ENCODE data around the gene OR1L6. TPM values are rescaled to one million over a fixed set of nuclear protein-coding genes. Genes with fewer than 3 reads are reported as not detected.

OR1L6 gene
- total RNA-seq, 4 donors from 2014 or later, result not detected

DNA sequence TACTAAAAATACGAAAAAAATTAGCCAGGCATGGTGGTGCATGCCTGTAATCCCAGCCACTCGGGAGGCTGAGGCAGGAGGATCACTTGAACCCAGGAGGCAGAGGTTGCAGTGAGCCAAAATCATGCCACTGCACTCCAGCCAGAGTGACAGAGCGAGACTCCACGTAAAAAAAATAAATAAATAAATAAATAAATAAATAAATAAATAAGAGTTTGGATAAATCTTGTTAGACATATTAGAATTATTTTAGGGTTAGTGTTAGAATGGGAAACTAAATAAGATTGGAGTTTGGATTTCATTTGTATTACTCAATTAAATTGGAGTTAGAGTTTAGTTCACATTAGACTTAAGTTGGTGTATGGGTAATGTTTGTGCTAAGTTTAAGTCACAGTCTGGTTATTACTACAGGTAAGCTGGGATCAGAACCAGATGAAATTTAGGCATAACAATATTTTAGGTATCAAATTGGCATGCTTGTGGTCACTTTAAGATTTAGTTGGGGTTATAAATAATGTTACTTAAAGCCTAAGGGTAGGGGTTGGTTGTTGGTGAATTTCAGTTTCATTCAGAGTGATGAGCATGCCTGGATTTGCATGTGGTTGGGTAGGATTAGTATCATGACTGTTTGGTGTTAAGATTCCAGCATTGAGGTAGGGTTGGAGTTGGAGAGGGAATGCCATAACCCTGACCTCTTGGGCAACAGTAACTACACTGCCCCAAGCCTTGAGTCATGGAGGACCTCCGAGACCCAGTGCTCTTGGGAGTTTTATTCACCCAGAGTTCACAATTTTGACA is 50.0 kb downstream of the OR1L6 start:
- Histone ChIP-seq H3K27me3 (no peaks in the 10 kb centered on the region), H3K9me3 (no peaks in the 10 kb centered on the region), H3K4me3 (no peak overlapping the region), H3K36me3 (no peaks in the 10 kb centered on the region), H3K4me1 (no peaks in the 10 kb centered on the region), H3K27ac (no peak overlapping the region)
- TF ChIP-seq POLR2A (IDR thresholded peaks at IDR 0.05), result no peak
- no peak for TF ChIP-seq CTCF (IDR thresholded peaks at IDR 0.05)
- DNase-seq, result no peak

DNA sequence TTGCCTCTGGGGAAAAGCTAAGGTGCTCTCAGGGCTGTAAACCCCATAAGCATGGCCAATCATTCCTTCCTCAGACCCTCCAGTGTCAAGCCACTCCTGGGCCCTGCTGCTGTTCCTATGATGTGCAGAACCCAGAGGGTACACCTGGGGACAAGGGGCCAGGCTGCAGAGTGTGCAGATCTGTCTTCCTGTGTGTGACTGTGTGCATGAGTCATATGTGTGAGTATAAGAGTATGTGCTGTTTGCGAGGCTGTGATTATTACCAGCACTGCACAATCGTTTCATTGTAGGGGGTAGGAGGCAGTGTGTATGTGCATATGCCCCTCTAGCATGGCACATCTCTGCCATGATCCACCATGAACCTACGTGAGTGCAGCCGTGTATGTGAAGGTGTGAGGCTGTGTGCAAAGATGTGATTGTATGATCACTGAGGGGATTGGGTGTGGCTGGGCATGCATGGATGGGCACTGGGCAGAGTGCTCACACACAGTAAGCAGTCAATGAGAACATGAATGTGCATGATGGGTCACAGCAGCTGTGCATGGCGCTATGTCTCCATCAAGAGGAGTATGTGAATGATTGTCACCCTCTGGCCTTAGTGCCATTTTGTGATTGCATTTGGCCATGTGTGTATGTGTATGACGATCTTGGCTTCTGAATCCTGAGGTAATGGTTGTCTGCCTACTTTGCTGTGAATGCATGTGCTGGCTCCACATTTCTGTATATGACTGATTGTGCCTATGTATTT is 55.4 kb downstream of the OR1L6 start:
- H3K4me3 ChIP-seq, result no peak overlapping the region
- no peaks in the 10 kb centered on the region for H3K9me3 ChIP-seq
- no peaks in the 10 kb centered on the region for H3K4me1 ChIP-seq
- no peak for TF ChIP-seq POLR2A (IDR thresholded peaks at IDR 0.05)
- DNase-seq, result no peak
- H3K27ac ChIP-seq, result no peak overlapping the region
- no peaks in the 10 kb centered on the region for H3K36me3 ChIP-seq
- H3K27me3 ChIP-seq, result no peaks in the 10 kb centered on the region

Other genes with a start within 250 kb of the OR1L6 start
- gene OR1J2, start 231.5 kb upstream of the OR1L6 start, total RNA-seq, result not detected
- gene OR1J4, start 223.2 kb upstream of the OR1L6 start, total RNA-seq, result not detected
- gene OR1N1, start 215.0 kb upstream of the OR1L6 start, total RNA-seq, result not detected
- gene OR1N2, start 189.2 kb upstream of the OR1L6 start, total RNA-seq, result not detected
- gene OR1L8, start 158.9 kb upstream of the OR1L6 start, total RNA-seq, result not detected
- gene OR1Q1, start 127.6 kb upstream of the OR1L6 start, total RNA-seq, result not detected
- gene OR1B1, start 84.7 kb upstream of the OR1L6 start, total RNA-seq, result 1 to 10 TPM in 1 of 4 donors, not detected in 3; 1.4 TPM
- gene OR1L1, start 80.6 kb upstream of the OR1L6 start, total RNA-seq, result not detected
- not detected for gene OR1L3, start 67.2 kb upstream of the OR1L6 start, total RNA-seq
- gene OR1L4, start 18.3 kb upstream of the OR1L6 start, total RNA-seq, result not detected
- not detected for gene OR5C1, start 46.6 kb downstream of the OR1L6 start, total RNA-seq
- gene OR1K1, start 57.8 kb downstream of the OR1L6 start, total RNA-seq, result not detected
- gene PDCL, start 86.3 kb downstream of the OR1L6 start, total RNA-seq, result 10 to 100 TPM in 3 of 4 donors, 1 to 10 TPM in 1; 7.0 to 33.8 (median 14.6) TPM
- gene RC3H2, start 163.1 kb downstream of the OR1L6 start, total RNA-seq, result 10 to 100 TPM; 27.9 to 48.7 (median 41.7) TPM
- gene ZBTB6, start 171.0 kb downstream of the OR1L6 start, total RNA-seq, result 10 to 100 TPM in 1 of 4 donors, 1 to 10 TPM in 3; 5.6 to 14.9 (median 7.7) TPM
- 10 to 100 TPM in 1 of 4 donors, 1 to 10 TPM in 3; 3.2 to 18.2 (median 6.1) TPM for gene ZBTB26, start 189.2 kb downstream of the OR1L6 start, total RNA-seq
- gene RABGAP1, start 198.7 kb downstream of the OR1L6 start, total RNA-seq, result 10 to 100 TPM; 45.0 to 92.4 (median 49.7) TPM

Measured in Peyer's patch (tissue), 4 donors.